ENCODE measurements around the gene WDTC1.

- TF ChIP-seq CTCF (IDR thresholded peaks at IDR 0.05; ENCODE audit: low read length) = no peak
- no peak for TF ChIP-seq EZH2 (optimal IDR thresholded peaks at IDR 0.05; ENCODE audit: low read depth, low read length)
Measured at GRCh38 chr1:27241677-27242076, 7.2 kb downstream of the WDTC1 start.

All from MM.1S (cell line).